Fibroblast of the conjunctiva (primary cell): ENCODE data around the gene SOCS3.

Experiments
- DNase-seq: peaks from one replicate; pipeline ENCODE4 v3.0.0-alpha.2; 2010; ENCODE audit warnings: low read depth

SOCS3 gene

GRCh38 chr17:78390241-78391050, 30.6 kb upstream of the SOCS3 start:
- DNase-seq = no peak

GRCh38 chr17:78387977-78388941, 28.4 kb upstream of the SOCS3 start:
- no peak for DNase-seq

- no peak for DNase-seq
Measured at GRCh38 chr17:78384479-78385175, 24.8 kb upstream of the SOCS3 start.

GRCh38 chr17:78383725-78384471, 24.0 kb upstream of the SOCS3 start:
- peak; percentile 88 for DNase-seq

GRCh38 chr17:78381601-78382232, 21.8 kb upstream of the SOCS3 start:
- no peak for DNase-seq

- DNase-seq = no peak
Measured at GRCh38 chr17:78380370-78380769, 20.5 kb upstream of the SOCS3 start.

GRCh38 chr17:78379131-78379491, 19.2 kb upstream of the SOCS3 start:
- DNase-seq = no peak

- no peak for DNase-seq
Measured at GRCh38 chr17:78378225-78379130, 18.6 kb upstream of the SOCS3 start, which contains the start of gene PGS1. Gene PGS1 (plus strand): TSS chr17:78378649. CDS start chr17:78378666, 17 bp downstream.

GRCh38 chr17:78377858-78378224, 18.0 kb upstream of the SOCS3 start:
- no peak for DNase-seq

- DNase-seq = no peak
Measured at GRCh38 chr17:78376161-78376560, 16.3 kb upstream of the SOCS3 start.

- DNase-seq = peak; percentile 86
Measured at GRCh38 chr17:78375401-78376151, 15.7 kb upstream of the SOCS3 start.

- no peak for DNase-seq
Measured at GRCh38 chr17:78374631-78375274, 14.9 kb upstream of the SOCS3 start.

GRCh38 chr17:78374189-78374588, 14.3 kb upstream of the SOCS3 start:
- no peak for DNase-seq

- no peak for DNase-seq
Measured at GRCh38 chr17:78372841-78373240, 13.0 kb upstream of the SOCS3 start.

- DNase-seq = no peak
Measured at GRCh38 chr17:78371056-78371455, 11.2 kb upstream of the SOCS3 start.

GRCh38 chr17:78369791-78370381, 10.0 kb upstream of the SOCS3 start:
- no peak for DNase-seq

GRCh38 chr17:78368854-78369495, 9.1 kb upstream of the SOCS3 start:
- no peak for DNase-seq

- DNase-seq = no peak
Measured at GRCh38 chr17:78368348-78368747, 8.5 kb upstream of the SOCS3 start.
